Activated gamma-delta T cell (primary cell): ENCODE results near the gene LONRF3.

ENCODE experiments used
- DNase-seq: peaks from one replicate; lab custom pipeline; 2025; lab: John Stamatoyannopoulos, UW
- total RNA-seq, 2 donors: gene quantifications; one replicate each; lab custom pipeline; 2026; lab: John Stamatoyannopoulos, UW

Gene LONRF3
- 16.5 to 19.3 reads per million in 2 donors for total RNA-seq

GRCh38 chrX:118974088-118974907 is at the start of gene LONRF3:
LONRF3 (plus strand) TSS chrX:118974618; CDS start chrX:118974781, 163 bp downstream.
- DNase-seq, result peak; percentile 46

GRCh38 chrX:118928151-118928550 is 46.3 kb upstream of the LONRF3 start:
- DNase-seq, result no peak

- DNase-seq, result no peak
Observed at GRCh38 chrX:118935352-118935751, 39.1 kb upstream of the LONRF3 start.

- DNase-seq, result no peak
Observed at GRCh38 chrX:118941147-118941546, 33.3 kb upstream of the LONRF3 start.

DNA sequence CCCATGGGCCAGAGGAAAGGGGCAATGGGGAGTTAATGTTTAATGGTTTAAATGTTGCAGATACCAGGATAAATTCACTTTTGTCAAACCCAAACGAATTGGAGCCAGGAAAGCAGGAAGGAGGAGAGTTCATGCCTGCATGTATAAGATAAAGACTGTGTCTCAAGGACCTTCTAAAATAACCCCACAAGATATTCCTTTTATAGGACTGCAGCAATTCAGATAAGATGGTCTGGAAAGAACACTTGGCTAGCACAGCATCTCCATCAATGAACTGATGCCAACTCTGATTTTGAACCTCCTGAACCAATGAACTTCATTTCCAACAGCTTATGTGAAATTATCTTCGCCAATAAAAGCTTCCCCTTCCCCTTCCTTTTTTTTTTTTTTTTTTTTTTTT is 31.3 kb upstream of the LONRF3 start:
- DNase-seq, result no peak

GRCh38 chrX:118945921-118946320 is 28.5 kb upstream of the LONRF3 start:
- DNase-seq, result no peak

GRCh38 chrX:118948270-118948669 is 26.1 kb upstream of the LONRF3 start:
- DNase-seq, result no peak

- no peak for DNase-seq
Observed at GRCh38 chrX:118961866-118962560, 12.4 kb upstream of the LONRF3 start.

- no peak for DNase-seq
Observed at GRCh38 chrX:118963159-118963558, 11.3 kb upstream of the LONRF3 start.

GRCh38 chrX:118964252-118964651 is 10.2 kb upstream of the LONRF3 start:
- DNase-seq, result no peak

DNA sequence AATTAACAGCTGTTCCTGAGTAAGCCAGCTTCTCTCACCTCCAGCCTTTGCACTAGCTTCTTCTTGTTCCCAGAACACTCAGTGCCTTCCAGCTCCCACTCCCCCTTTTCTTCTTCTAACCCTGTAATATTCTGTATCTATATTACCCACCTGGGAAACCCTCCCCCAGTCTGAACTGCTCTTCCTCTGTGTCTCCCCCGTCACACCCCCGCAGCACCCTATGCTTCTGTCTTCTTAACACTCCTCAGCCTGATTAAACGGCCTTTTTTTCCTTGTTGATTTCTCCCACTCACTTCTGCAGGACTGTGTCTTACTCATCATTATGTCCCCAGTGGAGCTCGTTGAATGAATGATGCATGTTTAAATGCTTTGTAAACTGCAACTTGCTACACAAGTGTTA is 9.0 kb upstream of the LONRF3 start:
- DNase-seq, result no peak

GRCh38 chrX:118968031-118968430 is 6.4 kb upstream of the LONRF3 start:
- DNase-seq, result no peak

DNA sequence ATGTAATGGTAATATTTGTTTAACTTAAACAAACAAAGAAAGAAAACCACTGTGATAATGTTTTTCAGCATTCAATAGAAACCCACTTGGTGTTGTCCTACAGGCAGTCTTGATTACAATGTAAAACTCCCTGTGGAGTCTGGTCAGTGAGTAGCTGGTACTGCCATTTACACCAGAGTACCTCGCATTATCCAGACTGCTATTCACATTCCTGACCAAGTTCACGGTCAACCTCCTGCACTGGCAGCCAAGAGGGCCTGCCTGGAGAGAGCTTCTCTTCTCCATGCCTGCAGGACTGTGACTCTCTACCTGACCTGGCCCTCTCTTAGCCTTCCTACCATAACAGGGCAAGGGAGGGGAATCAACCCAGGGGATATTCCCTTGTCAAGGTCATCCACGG is 2.9 kb upstream of the LONRF3 start:
- DNase-seq, result no peak

DNA sequence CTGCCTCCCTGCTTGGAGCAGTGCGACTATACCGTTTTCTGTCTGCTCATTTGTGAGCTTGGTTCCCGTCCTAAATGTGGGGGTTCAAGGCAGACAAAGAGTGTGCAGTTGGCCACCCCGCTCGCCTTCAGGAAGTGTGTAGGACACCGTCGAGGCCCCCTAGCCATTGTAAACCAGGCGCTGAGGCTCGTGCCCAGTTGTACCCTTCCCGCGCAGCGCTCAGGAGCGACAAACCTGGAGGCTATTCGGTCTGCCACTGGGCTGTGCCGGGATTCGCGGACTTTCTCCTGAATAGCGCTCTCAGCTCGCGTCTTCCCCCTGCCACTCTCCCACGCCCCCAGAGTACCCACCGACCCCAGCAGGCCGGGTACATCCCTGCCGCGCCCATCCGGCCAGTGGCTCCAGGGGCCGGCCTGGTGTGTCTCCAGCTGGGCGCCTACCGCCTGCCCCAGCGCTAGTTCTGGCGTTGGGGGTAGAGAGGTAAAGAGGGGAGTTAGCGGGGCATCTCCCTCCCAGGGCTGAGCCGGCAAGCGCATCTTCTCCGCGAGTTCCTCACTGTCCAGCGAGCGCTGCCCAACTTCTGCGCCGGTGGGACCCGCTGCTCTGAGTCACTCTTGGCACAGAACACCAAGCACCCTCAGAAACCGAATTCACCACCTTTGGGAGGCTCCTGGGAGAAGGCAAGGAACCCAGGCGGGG is 880 bp upstream of the LONRF3 start:
- DNase-seq, result no peak

DNA sequence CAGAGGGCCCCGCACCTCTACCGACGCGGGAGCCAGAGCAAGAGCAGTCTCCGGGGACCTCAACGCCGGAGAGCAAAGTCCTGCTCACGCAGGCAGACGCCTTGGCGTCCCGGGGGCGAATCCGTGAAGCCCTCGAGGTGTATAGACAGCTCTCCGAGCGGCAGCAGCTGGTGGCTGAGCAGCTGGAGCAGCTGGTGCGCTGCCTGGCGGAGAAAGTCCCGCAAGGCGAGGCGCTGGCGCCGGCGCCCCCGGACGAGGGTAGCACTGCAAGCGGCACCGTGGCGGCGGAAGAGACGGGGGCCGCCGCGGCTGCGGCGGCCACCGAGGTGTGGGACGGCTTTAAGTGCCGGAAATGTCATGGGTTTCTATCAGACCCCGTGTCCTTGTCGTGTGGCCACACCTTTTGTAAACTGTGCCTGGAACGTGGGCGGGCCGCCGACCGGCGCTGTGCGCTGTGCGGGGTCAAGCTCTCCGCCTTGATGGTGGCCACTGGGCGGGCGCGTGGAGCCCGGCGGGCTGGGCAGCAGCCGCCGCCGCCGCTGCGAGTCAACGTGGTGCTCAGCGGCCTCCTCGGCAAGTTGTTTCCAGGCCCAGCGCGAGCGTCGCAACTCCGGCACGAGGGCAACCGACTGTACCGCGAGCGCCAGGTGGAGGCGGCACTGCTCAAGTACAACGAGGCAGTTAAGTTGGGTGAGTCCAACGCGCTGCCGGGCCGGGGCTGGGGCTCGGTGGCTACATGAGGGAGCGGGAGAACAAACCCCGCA is 672 bp downstream of the LONRF3 start:
- peak; percentile 62 for DNase-seq

DNA sequence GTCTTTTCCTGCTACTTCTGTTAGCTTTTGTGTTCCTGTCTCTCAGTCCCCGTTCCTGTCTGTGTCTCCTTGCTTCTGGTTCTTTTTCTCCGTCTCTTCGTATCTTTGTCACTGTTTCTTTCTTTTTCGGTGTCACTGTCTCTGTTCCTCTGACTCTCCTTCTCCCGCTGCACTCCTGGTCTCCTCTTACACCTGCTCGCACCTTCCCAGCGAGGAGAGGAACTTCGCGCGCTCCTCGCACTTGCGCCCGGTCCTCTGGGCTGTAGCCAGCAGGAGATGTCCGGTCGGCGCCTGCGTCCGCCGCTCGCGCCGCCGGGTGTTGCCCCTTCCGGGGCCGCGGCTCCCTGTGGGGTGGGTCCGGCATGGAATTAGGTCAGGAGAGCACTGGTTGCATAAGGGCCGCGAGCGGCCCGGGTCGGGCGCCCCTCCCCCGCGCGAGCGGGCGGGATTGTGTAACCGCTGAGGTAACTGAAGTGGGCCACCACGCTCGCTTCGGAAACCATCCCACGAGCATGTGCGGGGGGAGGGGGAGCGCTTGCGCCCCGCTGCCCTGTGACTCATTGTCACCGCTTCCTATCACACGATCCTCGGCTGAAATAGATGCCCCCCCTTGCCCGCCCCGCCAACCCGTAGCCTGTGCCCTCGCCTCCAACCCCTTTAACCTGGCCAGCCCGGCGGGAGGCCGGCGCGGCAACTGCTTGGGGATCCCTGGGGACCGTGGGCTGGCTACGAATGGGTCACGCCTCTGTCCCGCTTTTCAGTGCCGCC is 1.6 kb downstream of the LONRF3 start:
- DNase-seq, result peak; percentile 52

DNA sequence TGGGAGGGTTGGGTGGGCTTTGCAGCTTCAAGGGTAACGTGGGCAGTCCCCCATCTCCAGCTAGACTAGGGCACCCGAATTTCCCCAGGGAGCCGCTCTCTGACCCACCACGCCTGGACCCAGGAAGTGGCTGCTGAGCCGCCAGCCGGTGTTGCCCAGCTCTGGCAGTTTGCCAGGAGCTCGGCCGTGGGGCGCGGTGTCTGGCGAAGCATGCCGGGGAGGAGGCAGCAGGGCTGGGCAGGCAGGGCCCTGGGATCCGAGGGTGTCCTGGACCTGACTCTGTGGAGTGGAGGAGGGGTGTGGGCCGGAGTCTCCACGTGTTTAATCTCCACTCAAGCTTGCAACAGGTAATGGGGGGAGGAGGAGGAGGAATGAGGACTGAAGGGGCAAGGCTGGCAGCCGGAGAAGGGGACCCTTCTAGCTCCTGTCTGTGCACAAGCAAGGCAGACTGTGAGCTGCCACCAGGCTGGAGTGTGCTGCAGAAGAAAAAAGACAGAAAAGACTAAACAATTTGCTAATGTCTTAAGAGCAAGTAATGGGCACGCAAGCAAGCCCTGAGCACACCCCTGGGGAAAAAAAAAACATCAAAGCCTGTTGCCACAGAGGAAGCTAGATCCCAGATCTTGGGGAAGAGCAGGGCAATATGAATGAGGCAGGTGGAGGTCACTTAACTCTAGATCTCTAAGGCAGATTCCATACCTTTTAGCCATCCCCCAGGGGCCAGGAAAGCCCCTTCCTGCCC is 2.4 kb downstream of the LONRF3 start:
- DNase-seq, result peak; percentile 22

- no peak for DNase-seq
Observed at GRCh38 chrX:118977424-118977823, 3.0 kb downstream of the LONRF3 start.

DNA sequence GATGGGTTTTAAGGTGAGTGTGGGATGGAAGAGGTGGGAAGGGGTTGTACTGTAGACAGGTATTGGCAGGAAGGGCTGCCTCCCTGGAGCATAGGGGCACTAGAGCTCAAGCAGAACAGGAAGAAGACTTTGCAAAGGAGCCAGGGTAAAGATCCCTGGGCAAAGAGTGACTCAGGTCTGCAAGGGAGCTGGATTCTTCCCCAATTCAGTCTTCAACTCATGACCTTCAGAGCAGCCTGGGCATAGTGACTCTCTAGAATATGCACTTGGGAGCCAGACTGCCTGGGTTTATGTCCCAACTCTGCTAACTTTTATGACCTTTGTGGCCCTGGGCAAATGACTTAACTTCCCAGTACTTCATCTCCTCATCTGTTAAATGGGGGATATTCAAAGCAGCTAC is 4.0 kb downstream of the LONRF3 start:
- DNase-seq, result no peak

GRCh38 chrX:118980761-118981160 is 6.3 kb downstream of the LONRF3 start:
- no peak for DNase-seq
